Transverse colon (tissue), 4 donors: Measurements from ENCODE around the gene CCDC185. TPM values are rescaled to one million over a fixed set of nuclear protein-coding genes. Genes with fewer than 3 reads are reported as not detected.

Experiments used
- DNase-seq: peaks from one replicate; pipeline ENCODE4 v3.0.0-alpha.2; 2019
- H3K27ac ChIP-seq, 4 donors: fragments of 200-600 bp; sonication (generic); 2 replicates each; pipeline ENCODE4 v1.5.1; 2016 to 2018; ENCODE audit warnings: inconsistent platforms in 4 of 4
- H3K27me3 ChIP-seq: fragments of 200-600 bp; sonication (generic); 2 replicates; pipeline ENCODE4 v1.5.1; 2017; ENCODE audit warnings: inconsistent platforms
- H3K36me3 ChIP-seq, 4 donors: fragments of 200-600 bp; sonication (generic); 2 replicates each; pipeline ENCODE4 v1.5.1; 2017 to 2019; ENCODE audit warnings: inconsistent platforms in 4 of 4
- H3K4me1 ChIP-seq, 4 donors: fragments of 200-600 bp; sonication (generic); 2 replicates each; pipeline ENCODE4 v1.5.1; 2017 to 2020; ENCODE audit warnings: inconsistent platforms in 4 of 4
- H3K4me3 ChIP-seq, 4 donors: fragments of 200-600 bp; sonication (generic); 1 replicate in 1 of 4; 2 replicates in 3 of 4; pipeline versions ENCODE4 v1.5.1 to v1.6.1; 2017 to 2019; ENCODE audit warnings: inconsistent platforms in 4 of 4
- H3K9me3 ChIP-seq, 2 donors: fragments of 200-600 bp; sonication (generic); 2 replicates each; pipeline ENCODE4 v1.5.1; 2017 to 2019; ENCODE audit warnings: inconsistent platforms in 2 of 2
- CTCF ChIP-seq, 5 experiments: fragments of 200-600 bp in 3 of 5; fragments of 450-650 bp in 2 of 5; sonication (generic) in 3 of 5; IDR thresholded peaks; 1 replicate in 2 of 5; 2 replicates in 3 of 5; pipeline ENCODE4 v1.5.1; 2016 to 2017; ENCODE audit warnings: antibody characterized with exemption in 5 of 5, inconsistent platforms in 3 of 5, mild to moderate bottlenecking in 2 of 5, moderate library complexity in 1 of 5
- EP300 ChIP-seq: sonication (generic); formaldehyde crosslinking; IDR thresholded peaks from one replicate; pipeline ENCODE4 v1.6.1; 2017; ENCODE audit warnings: antibody characterized with exemption, low read depth
- POLR2A ChIP-seq: fragments of 450-650 bp; IDR thresholded peaks from one replicate; pipeline ENCODE4 v1.6.1; 2016; ENCODE audit warnings: antibody characterized with exemption, mild to moderate bottlenecking, moderate library complexity
- POLR2AphosphoS5 ChIP-seq, 3 donors: sonication (generic); formaldehyde crosslinking; IDR thresholded peaks; one replicate each; pipeline ENCODE4 v1.6.1; 2016; ENCODE audit warnings: antibody characterized with exemption in 3 of 3
- WGBS, 2 donors: methylation state at CpG; one replicate each; pipeline ENCODE4 v1.1.5; 2018; ENCODE audit warnings: low coverage in 1 of 2; 5-methylcytosine and 5-hydroxymethylcytosine counted together
- in situ Hi-C, 4 donors: fragments of 200-750 bp; cut with MboI; loops; one replicate each; pipeline versions ENCODE4 v1.15.0 to v1.15.1; 2017; ENCODE audit warnings: low sequenced_read_pairs in 3 of 4, low pct_ligation_motif_present in 1 of 4, low pct_unique_long_range_greater_than_20kb in 1 of 4
- intact Hi-C: fragments of 100-400 bp; cut with DNase I; formaldehyde crosslinking; loops from one replicate; pipeline ENCODE4 v1.15.1; 2023; ENCODE audit warnings: low total_unique reads
- total RNA-seq, 4 donors: library from RNA; depleted of rRNA; stranded (reverse); fragments of >200 nt; gene quantifications; one replicate each; pipeline ENCODE4 v1.1.0, GENCODE V29; 2016

The CCDC185 gene
- total RNA-seq, 4 donors from 2014 or later: not detected

- Histone ChIP-seq H3K27ac (peak overlapping the region in 1 of 4 donors; percentile 43), H3K9me3 (no peaks in the 10 kb centered on the region), H3K4me1 (no peaks in the 10 kb centered on the region), H3K36me3 (no peaks in the 10 kb centered on the region), H3K4me3 (no peak overlapping the region), H3K27me3 (no peaks in the 10 kb centered on the region)
- in situ Hi-C loops: no loop called here
- peak in 2 of 3 donors; percentile 27 to 36 for TF ChIP-seq POLR2AphosphoS5 (IDR thresholded peaks at IDR 0.05)
- TF ChIP-seq CTCF (IDR thresholded peaks at IDR 0.05): no peak
- TF ChIP-seq POLR2A: no peak
- TF ChIP-seq EP300: no peak
- intact Hi-C loops: no loop called here
- WGBS, 2 donors: 58% methylated on average over 2 of the region's 2 CpGs; no CpG with 5 or more reads in 1 of the 2 donors
- peak; percentile 10 for DNase-seq
Observed at GRCh38 chr1:223429313-223429731, 36.1 kb downstream of the CCDC185 start.

GRCh38 chr1:223429821-223430220, 36.6 kb downstream of the CCDC185 start:
- intact Hi-C loops: no loop called here

GRCh38 chr1:223430236-223430635, 37.0 kb downstream of the CCDC185 start:
- no peak for DNase-seq
- TF ChIP-seq EP300 (no peak), POLR2A (no peak), POLR2AphosphoS5 (IDR thresholded peaks at IDR 0.05) (no peak), CTCF (IDR thresholded peaks at IDR 0.05) (no peak)
- no peaks in the 10 kb centered on the region for H3K36me3 ChIP-seq
- WGBS, 2 donors: 55% methylated on average over 1 of the region's 1 CpG; no CpG with 5 or more reads in 1 of the 2 donors
- H3K4me3 ChIP-seq: no peak overlapping the region
- no peaks in the 10 kb centered on the region for H3K4me1 ChIP-seq
- H3K27ac ChIP-seq: peak overlapping the region in 1 of 4 donors; percentile 41
- in situ Hi-C loops: no loop called here
- intact Hi-C loops: no loop called here
- no peaks in the 10 kb centered on the region for H3K27me3 ChIP-seq
- no peaks in the 10 kb centered on the region for H3K9me3 ChIP-seq

More at GRCh38 chr1:223429821-223430220, 36.6 kb downstream of the CCDC185 start:
- H3K27me3 ChIP-seq: no peaks in the 10 kb centered on the region
- no peaks in the 10 kb centered on the region for H3K9me3 ChIP-seq
- H3K4me3 ChIP-seq: no peak overlapping the region
- H3K36me3 ChIP-seq: no peaks in the 10 kb centered on the region
- in situ Hi-C loops: no loop called here
- peak overlapping the region in 2 of 4 donors; percentile 41 to 43 for H3K27ac ChIP-seq
- no peaks in the 10 kb centered on the region for H3K4me1 ChIP-seq
- DNase-seq: no peak
- 26 to 35% methylated on average over 1 of the region's 1 CpG for whole genome bisulfite sequencing, 2 donors
- TF ChIP-seq POLR2AphosphoS5 (IDR thresholded peaks at IDR 0.05) (no peak), POLR2A (no peak), EP300 (no peak), CTCF (IDR thresholded peaks at IDR 0.05) (no peak)

- no peak for TF ChIP-seq EP300
- TF ChIP-seq CTCF (IDR thresholded peaks at IDR 0.05): no peak
- TF ChIP-seq POLR2AphosphoS5 (IDR thresholded peaks at IDR 0.05): no peak
- no peak for TF ChIP-seq POLR2A
- DNase-seq: no peak
- Histone ChIP-seq H3K27me3 (no peaks in the 10 kb centered on the region), H3K36me3 (no peaks in the 10 kb centered on the region), H3K4me3 (no peak overlapping the region), H3K27ac (no peak overlapping the region), H3K4me1 (no peaks in the 10 kb centered on the region), H3K9me3 (no peaks in the 10 kb centered on the region)
- intact Hi-C loops: no loop called here
- 50 to 57% methylated on average over 2 to 3 of the region's 3 CpGs for WGBS, 2 donors
- in situ Hi-C loops: no loop called here
Observed at GRCh38 chr1:223437151-223437550, 43.9 kb downstream of the CCDC185 start.
